Smooth muscle cell (in vitro differentiated cells): ENCODE results near the gene LAYN. TPM values are rescaled to one million over a fixed set of nuclear protein-coding genes. Genes with fewer than 3 reads are reported as not detected.

Experiments
- DNase-seq: peaks from one replicate; lab custom pipeline; 2025; ENCODE audit not compliant: unreplicated experiment; lab: John Stamatoyannopoulos, UW
- H2AFZ ChIP-seq: fragments of 200-600 bp; sonication (generic); 2 replicates; pipeline ENCODE4 v1.6.0; 2016; ENCODE audit warnings: antibody characterized with exemption, low read depth, mild to moderate bottlenecking
- H3F3A ChIP-seq: fragments of 200-600 bp; sonication (generic); 2 replicates; pipeline ENCODE4 v1.6.0; 2017; ENCODE audit warnings: antibody characterized with exemption, low read depth
- H3K27ac ChIP-seq: fragments of 200-600 bp; sonication (generic); 2 replicates; pipeline ENCODE4 v1.5.1; 2016; ENCODE audit warnings: low read depth, mild to moderate bottlenecking
- H3K27me3 ChIP-seq: fragments of 200-600 bp; sonication (generic); 2 replicates; pipeline ENCODE4 v1.6.1; 2016; ENCODE audit warnings: low read depth, mild to moderate bottlenecking
- H3K36me3 ChIP-seq: fragments of 200-600 bp; sonication (generic); 2 replicates; pipeline ENCODE4 v1.5.1; 2016; ENCODE audit warnings: low read depth
- H3K4me1 ChIP-seq: fragments of 200-600 bp; sonication (generic); 2 replicates; pipeline ENCODE4 v1.5.1; 2016; ENCODE audit warnings: low read depth
- H3K4me2 ChIP-seq: fragments of 200-600 bp; sonication (generic); 2 replicates; pipeline ENCODE4 v1.6.0; 2016; ENCODE audit warnings: mild to moderate bottlenecking
- H3K4me3 ChIP-seq: fragments of 200-600 bp; sonication (generic); 2 replicates; pipeline ENCODE4 v1.5.1; 2016; ENCODE audit warnings: mild to moderate bottlenecking
- H3K79me2 ChIP-seq: fragments of 200-600 bp; sonication (generic); 2 replicates; pipeline ENCODE4 v1.6.0; 2016; ENCODE audit warnings: low read depth, mild to moderate bottlenecking
- H3K9ac ChIP-seq: fragments of 200-600 bp; sonication (generic); 2 replicates; pipeline ENCODE4 v1.6.0; 2016; ENCODE audit warnings: low read depth
- H3K9me3 ChIP-seq: fragments of 200-600 bp; sonication (generic); replicated peaks from 2 replicates; pipeline ENCODE4 v1.5.1; 2016; ENCODE audit warnings: low read depth
- H4K20me1 ChIP-seq: fragments of 200-600 bp; sonication (generic); 2 replicates; pipeline ENCODE4 v1.6.0; 2016; ENCODE audit warnings: low read depth
- CTCF ChIP-seq: fragments of 200-600 bp; sonication (generic); IDR thresholded peaks from 2 replicates; pipeline ENCODE4 v1.5.1; 2017; ENCODE audit warnings: borderline replicate concordance, mild to moderate bottlenecking, antibody characterized with exemption; ENCODE audit not compliant: insufficient read depth, poor library complexity, severe bottlenecking
- WGBS: methylation state at CpG from one replicate; pipeline ENCODE4 v1.1.7; 2016; ENCODE audit warnings: low lambda C conversion rate; 5-methylcytosine and 5-hydroxymethylcytosine counted together
- polyA plus RNA-seq: library from polyadenylated mRNA; unstranded; fragments of >200 nt; fragmentation: Nextera tagmentation; extraction: Ambion mirVana; gene quantifications from 2 replicates; pipeline ENCODE4 v1.2.1, GENCODE V29; 2016
- total RNA-seq: library from RNA; depleted of rRNA; stranded (reverse); fragments of >200 nt; gene quantifications from 2 replicates; pipeline ENCODE4 v1.2.3, GENCODE V29; 2014

The LAYN gene
- total and polyA plus RNA-seq, 2 experiments from 2014 or later = 52.6 to 67.4 TPM

- Histone ChIP-seq H3K4me3 (no peak overlapping the region), H3F3A (peaks cover 21% of the 10 kb centered on the region), H3K36me3 (no peaks in the 10 kb centered on the region), H3K79me2 (no peaks in the 10 kb centered on the region), H2AFZ (no peak overlapping the region), H3K27ac (peak overlapping the region; percentile 95), H3K9ac (no peak overlapping the region), H4K20me1 (no peaks in the 10 kb centered on the region), H3K27me3 (no peaks in the 10 kb centered on the region), H3K4me2 (no peak overlapping the region), H3K4me1 (peaks cover 27% of the 10 kb centered on the region), H3K9me3 (no peaks in the 10 kb centered on the region)
- WGBS = 60% methylated on average over 1 of the region's 1 CpG
- DNase-seq = no peak
- no peak for TF ChIP-seq CTCF
These were observed 12.0 kb upstream of the LAYN start for GRCh38 chr11:111528557-111528956.

- Histone ChIP-seq H2AFZ (no peak overlapping the region), H3F3A (peaks cover 22% of the 10 kb centered on the region), H3K4me1 (peaks cover 27% of the 10 kb centered on the region), H3K9ac (no peak overlapping the region), H3K79me2 (no peaks in the 10 kb centered on the region), H3K9me3 (no peaks in the 10 kb centered on the region), H3K27me3 (no peaks in the 10 kb centered on the region), H3K27ac (peak overlapping the region; percentile 95), H3K36me3 (no peaks in the 10 kb centered on the region), H3K4me2 (peak overlapping the region; percentile 79), H4K20me1 (no peaks in the 10 kb centered on the region), H3K4me3 (no peak overlapping the region)
- 15% methylated on average over 3 of the region's 3 CpGs for WGBS
- TF ChIP-seq CTCF = no peak
- DNase-seq = no peak
These were observed 10.4 kb upstream of the LAYN start for GRCh38 chr11:111530091-111530490.

GRCh38 chr11:111531136-111531535 lies 9.4 kb upstream of the LAYN start:
- peaks cover 20% of the 10 kb centered on the region for H3F3A ChIP-seq
- no peaks in the 10 kb centered on the region for H3K36me3 ChIP-seq
- H3K4me2 ChIP-seq = peak overlapping the region; percentile 79
- H3K27ac ChIP-seq = peak overlapping the region; percentile 95
- H2AFZ ChIP-seq = no peak overlapping the region
- no peak overlapping the region for H3K4me3 ChIP-seq
- peak overlapping the region; percentile 45 for H3K9ac ChIP-seq
- no peaks in the 10 kb centered on the region for H4K20me1 ChIP-seq
- H3K27me3 ChIP-seq = no peaks in the 10 kb centered on the region
- DNase-seq = no peak
- TF ChIP-seq CTCF = no peak
- peaks cover 27% of the 10 kb centered on the region for H3K4me1 ChIP-seq
- no peaks in the 10 kb centered on the region for H3K79me2 ChIP-seq
- H3K9me3 ChIP-seq = no peaks in the 10 kb centered on the region

- no peak overlapping the region for H2AFZ ChIP-seq
- no peak for TF ChIP-seq CTCF
- WGBS = 47% methylated on average over 9 of the region's 9 CpGs
These were observed 8.7 kb upstream of the LAYN start for GRCh38 chr11:111531687-111532364.

More at GRCh38 chr11:111531687-111532364, 8.7 kb upstream of the LAYN start:
- no peak overlapping the region for H3K4me3 ChIP-seq
- no peaks in the 10 kb centered on the region for H3K9me3 ChIP-seq
- H3K27me3 ChIP-seq = no peaks in the 10 kb centered on the region
- peaks cover 27% of the 10 kb centered on the region for H3K4me1 ChIP-seq
- H3F3A ChIP-seq = peaks cover 20% of the 10 kb centered on the region
- H3K36me3 ChIP-seq = no peaks in the 10 kb centered on the region
- H3K79me2 ChIP-seq = no peaks in the 10 kb centered on the region
- DNase-seq = no peak
- peak overlapping the region; percentile 95 for H3K27ac ChIP-seq
- no peaks in the 10 kb centered on the region for H4K20me1 ChIP-seq
- no peak overlapping the region for H3K9ac ChIP-seq
- peak overlapping the region; percentile 79 for H3K4me2 ChIP-seq
